ENCODE results near the gene DTNB. TPM values are rescaled to one million over a fixed set of nuclear protein-coding genes. Genes with fewer than 3 reads are reported as not detected.

DTNB gene
- total RNA-seq, 4 donors from 2014 or later, result 3.0 to 7.5 (median 4.3) TPM

DNA sequence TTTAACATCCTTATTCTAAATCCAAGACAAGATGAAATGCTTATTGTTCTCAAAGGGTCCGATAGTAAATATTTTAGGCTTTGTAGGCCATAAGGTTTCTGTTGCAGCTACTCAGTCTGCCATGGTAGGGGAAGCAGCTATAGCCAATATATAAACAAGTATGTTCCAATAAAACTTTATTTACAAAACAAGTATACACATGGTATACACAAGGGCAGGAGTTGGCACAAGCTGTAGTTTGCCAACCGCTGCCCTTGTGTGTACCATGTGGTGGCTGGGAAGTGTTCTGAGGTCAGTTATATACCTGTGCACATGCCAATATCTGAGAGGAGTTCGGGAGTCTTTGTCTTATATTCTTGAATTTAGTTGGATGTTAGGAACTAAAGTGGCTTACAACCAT, 205.6 kb downstream of the DTNB start:
- intact Hi-C loops (cut with DNase I), result no loop called here
- WGBS, result 97% methylated on average over 3 of the region's 3 CpGs
- TF ChIP-seq, protein P1, sequence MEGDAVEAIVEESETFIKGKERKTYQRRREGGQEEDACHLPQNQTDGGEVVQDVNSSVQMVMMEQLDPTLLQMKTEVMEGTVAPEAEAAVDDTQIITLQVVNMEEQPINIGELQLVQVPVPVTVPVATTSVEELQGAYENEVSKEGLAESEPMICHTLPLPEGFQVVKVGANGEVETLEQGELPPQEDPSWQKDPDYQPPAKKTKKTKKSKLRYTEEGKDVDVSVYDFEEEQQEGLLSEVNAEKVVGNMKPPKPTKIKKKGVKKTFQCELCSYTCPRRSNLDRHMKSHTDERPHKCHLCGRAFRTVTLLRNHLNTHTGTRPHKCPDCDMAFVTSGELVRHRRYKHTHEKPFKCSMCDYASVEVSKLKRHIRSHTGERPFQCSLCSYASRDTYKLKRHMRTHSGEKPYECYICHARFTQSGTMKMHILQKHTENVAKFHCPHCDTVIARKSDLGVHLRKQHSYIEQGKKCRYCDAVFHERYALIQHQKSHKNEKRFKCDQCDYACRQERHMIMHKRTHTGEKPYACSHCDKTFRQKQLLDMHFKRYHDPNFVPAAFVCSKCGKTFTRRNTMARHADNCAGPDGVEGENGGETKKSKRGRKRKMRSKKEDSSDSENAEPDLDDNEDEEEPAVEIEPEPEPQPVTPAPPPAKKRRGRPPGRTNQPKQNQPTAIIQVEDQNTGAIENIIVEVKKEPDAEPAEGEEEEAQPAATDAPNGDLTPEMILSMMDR (IDR thresholded peaks at IDR 0.05), result no peak
- TF ChIP-seq POLR2AphosphoS5 (IDR thresholded peaks at IDR 0.05) (no peak), EP300 (IDR thresholded peaks at IDR 0.05) (no peak)

GRCh38 chr2:25462021-25462420, 211.4 kb downstream of the DTNB start:
- Histone ChIP-seq H3K4me3 (no peak overlapping the region), H3K27ac (replicated peaks in 1 of 4) (no peak overlapping the region), H3K36me3 (no peaks in the 10 kb centered on the region), H3K9me3 (no peaks in the 10 kb centered on the region), H3K4me1 (peaks cover 0 to 10% (median 9%) of the 10 kb centered on the region in 4 donors), H3K27me3 (no peaks in the 10 kb centered on the region)
- intact Hi-C loops (cut with DNase I), result no loop called here
- 98% methylated on average over 6 of the region's 6 CpGs for WGBS
- no peak for TF ChIP-seq EP300 (IDR thresholded peaks at IDR 0.05)
- TF ChIP-seq POLR2AphosphoS5 (IDR thresholded peaks at IDR 0.05), result no peak
- TF ChIP-seq, protein P1 (IDR thresholded peaks at IDR 0.05), result no peak
- TF ChIP-seq POLR2A (IDR thresholded peaks at IDR 0.05; ENCODE audit: low read depth), result no peak
- no peak for DNase-seq (ENCODE audit: extremely low spot score)

More for the DNA sequence above, 205.6 kb downstream of the DTNB start:
- Histone ChIP-seq H3K27me3 (no peaks in the 10 kb centered on the region), H3K9me3 (no peaks in the 10 kb centered on the region), H3K27ac (replicated peaks in 1 of 4) (no peak overlapping the region), H3K4me1 (no peaks in the 10 kb centered on the region), H3K4me3 (no peak overlapping the region), H3K36me3 (no peaks in the 10 kb centered on the region)
- DNase-seq (ENCODE audit: extremely low spot score), result no peak

- DNase-seq (ENCODE audit: extremely low spot score), result no peak
- Histone ChIP-seq H3K4me3 (no peak overlapping the region), H3K9me3 (no peaks in the 10 kb centered on the region), H3K4me1 (peaks cover 0 to 13% (median 12%) of the 10 kb centered on the region in 4 donors), H3K27ac (replicated peaks in 1 of 4) (no peak overlapping the region), H3K27me3 (no peaks in the 10 kb centered on the region), H3K36me3 (no peaks in the 10 kb centered on the region)
- 90% methylated on average over 7 of the region's 7 CpGs for WGBS
- no peak for TF ChIP-seq EP300 (IDR thresholded peaks at IDR 0.05)
- no peak for TF ChIP-seq POLR2A (IDR thresholded peaks at IDR 0.05; ENCODE audit: low read depth)
- TF ChIP-seq, protein P1 (IDR thresholded peaks at IDR 0.05), result no peak
- intact Hi-C loops (cut with DNase I), result no loop called here
Measured at GRCh38 chr2:25460261-25460905, 213.0 kb downstream of the DTNB start.

DNA sequence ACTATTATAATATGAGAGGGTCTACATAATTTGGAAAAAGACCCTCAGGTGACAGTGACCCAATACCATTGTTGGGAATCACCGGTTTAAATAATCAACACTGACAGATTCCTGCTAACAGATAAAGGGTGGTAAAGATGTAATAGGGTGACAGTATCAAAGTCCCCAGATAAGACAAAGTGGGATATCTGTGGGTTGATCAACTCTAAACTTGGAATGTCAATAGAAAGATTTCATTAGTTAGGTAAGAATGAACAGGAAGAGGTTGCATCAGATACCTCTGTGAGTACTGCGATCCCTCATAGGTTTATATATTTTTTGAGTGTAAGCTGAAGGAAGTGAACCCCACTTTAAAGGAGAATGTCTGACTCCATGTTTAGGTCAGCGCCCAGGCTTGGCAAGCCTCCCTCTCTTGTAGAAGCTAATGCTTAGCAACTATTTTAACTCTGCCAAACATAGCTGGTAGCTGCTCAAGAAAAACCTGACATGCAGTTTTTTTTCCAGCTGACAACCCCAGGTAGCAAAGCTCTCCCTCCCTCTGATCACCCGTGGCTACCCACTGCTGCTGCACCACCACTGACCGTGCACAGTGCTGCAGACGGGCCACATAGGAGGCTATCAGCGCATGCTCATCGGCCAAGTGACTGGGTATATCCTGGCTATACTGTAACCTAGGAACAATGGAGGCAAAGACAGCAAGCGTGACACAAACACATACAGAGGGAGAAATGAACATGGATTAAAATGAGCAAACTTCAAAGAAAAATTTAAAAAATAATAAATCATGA, 218.4 kb downstream of the DTNB start:
- DNase-seq (ENCODE audit: extremely low spot score), result no peak
- intact Hi-C loops (cut with DNase I), result no loop called here

More for the DNA sequence above, 218.4 kb downstream of the DTNB start:
- Histone ChIP-seq H3K4me3 (no peak overlapping the region), H3K27me3 (no peaks in the 10 kb centered on the region), H3K27ac (replicated peaks in 1 of 4) (no peak overlapping the region), H3K4me1 (peaks cover 4 to 34% (median 28%) of the 10 kb centered on the region in 4 donors), H3K9me3 (no peaks in the 10 kb centered on the region), H3K36me3 (no peaks in the 10 kb centered on the region)
- 78% methylated on average over 9 of the region's 9 CpGs for WGBS
- TF ChIP-seq EP300 (IDR thresholded peaks at IDR 0.05), result no peak
- TF ChIP-seq POLR2A (IDR thresholded peaks at IDR 0.05; ENCODE audit: low read depth), result no peak
- TF ChIP-seq, protein P1 (IDR thresholded peaks at IDR 0.05), result no peak
- no peak for TF ChIP-seq POLR2AphosphoS5 (IDR thresholded peaks at IDR 0.05)

Data from esophagus muscularis mucosa (tissue), 4 donors.